ENCODE data around the gene PHF3. TPM values are rescaled to one million over a fixed set of nuclear protein-coding genes. Genes with fewer than 3 reads are reported as not detected.

Gene PHF3
- total RNA-seq, 5 donors from 2014 or later (not counting 1 experiment from before 2014, with no cell fraction given), result 78.5 to 110 (median 93.3) TPM

GRCh38 chr6:63672582-63673129 lies 37.1 kb downstream of the PHF3 start:
- Histone ChIP-seq H3K4me1 (ENCODE audit: control insufficient read depth in 1 of 2, extremely low read depth in 1 of 2, insufficient read depth in 2 of 2, low read length in 2 of 2) (peaks cover 5 to 8% of the 10 kb centered on the region in 2 experiments), H3K27ac (ENCODE audit: low read length) (no peak overlapping the region), H3K27me3 (replicated peaks in 1 of 2; ENCODE audit: control insufficient read depth in 2 of 2, extremely low read depth in 1 of 2, insufficient read depth in 2 of 2, low read length in 1 of 2) (no peaks in the 10 kb centered on the region), H3K36me3 (ENCODE audit: control insufficient read depth in 2 of 2, extremely low read depth in 1 of 2, insufficient read depth in 1 of 2, low read length in 1 of 2) (peaks cover 0 to 6% of the 10 kb centered on the region in 2 donors), H3K9me3 (no peaks in the 10 kb centered on the region), H3K4me3 (ENCODE audit: control insufficient read depth in 1 of 2, extremely low read depth in 1 of 2, low read length in 1 of 2) (no peak overlapping the region)
- Mint-ChIP-seq H3K27ac (no peak overlapping the region), H3K27me3 (no peaks in the 10 kb centered on the region), H3K4me3 (no peak overlapping the region), H3K4me1 (peaks cover 52 to 54% (median 53%) of the 10 kb centered on the region in 3 donors), H3K9me3 (no peaks in the 10 kb centered on the region), H3K36me3 (peaks cover 8% of the 10 kb centered on the region)
- no peak for DNase-seq
- ChIA-PET CTCF (interaction anchor here in 1 of 2 donors (0.8 kb wide), 1 partner anchor 92 kb away, joined by 3 read pairs; no protein-coding TSS in a partner anchor), POLR2A (interaction anchor here (0.6 to 0.7 kb wide), 3 partner anchors 10 to 97 kb away, joined by 3 read pairs; no protein-coding TSS in a partner anchor)
- WGBS (ENCODE audit: insufficient coverage), result no CpG with 5 or more reads among the region's 3 CpGs
- no peak for ATAC-seq (replicated peaks in 1 of 4)

GRCh38 chr6:63673692-63674091 lies 38.1 kb downstream of the PHF3 start:
- H3K27me3 Mint-ChIP-seq, result no peaks in the 10 kb centered on the region
- H3K4me3 Mint-ChIP-seq, result no peak overlapping the region
- H3K27ac ChIP-seq (ENCODE audit: low read length), result no peak overlapping the region
- H3K27me3 ChIP-seq (replicated peaks in 1 of 2; ENCODE audit: control insufficient read depth in 2 of 2, extremely low read depth in 1 of 2, insufficient read depth in 2 of 2, low read length in 1 of 2), result no peaks in the 10 kb centered on the region
- ATAC-seq (replicated peaks in 1 of 4), result no peak
- ChIA-PET POLR2A (interaction anchor here in 1 of 2 donors (0.6 kb wide), 2 partner anchors 9 to 40 kb away, joined by 3 to 4 read pairs; no protein-coding TSS in a partner anchor), CTCF (no interaction called here)
- peaks cover 45 to 53% (median 49%) of the 10 kb centered on the region in 3 donors for H3K4me1 Mint-ChIP-seq
- H3K4me1 ChIP-seq (ENCODE audit: control insufficient read depth in 1 of 2, extremely low read depth in 1 of 2, insufficient read depth in 2 of 2, low read length in 2 of 2), result peaks cover 4 to 5% of the 10 kb centered on the region in 2 experiments
- H3K36me3 Mint-ChIP-seq, result peaks cover 4% of the 10 kb centered on the region
- no peak for DNase-seq
- H3K4me3 ChIP-seq (ENCODE audit: control insufficient read depth in 1 of 2, extremely low read depth in 1 of 2, low read length in 1 of 2), result no peak overlapping the region
- H3K9me3 ChIP-seq, result no peaks in the 10 kb centered on the region
- H3K9me3 Mint-ChIP-seq, result no peaks in the 10 kb centered on the region
- no peak overlapping the region for H3K27ac Mint-ChIP-seq
- no CpG with 5 or more reads among the region's 2 CpGs for WGBS (ENCODE audit: insufficient coverage)
- peaks cover 0 to 6% of the 10 kb centered on the region in 2 donors for H3K36me3 ChIP-seq (ENCODE audit: control insufficient read depth in 2 of 2, extremely low read depth in 1 of 2, insufficient read depth in 1 of 2, low read length in 1 of 2)

GRCh38 chr6:63674635-63675034 lies 39.0 kb downstream of the PHF3 start:
- Histone ChIP-seq H3K4me1 (ENCODE audit: control insufficient read depth in 1 of 2, extremely low read depth in 1 of 2, insufficient read depth in 2 of 2, low read length in 2 of 2) (peaks cover 4 to 5% of the 10 kb centered on the region in 2 experiments), H3K4me3 (ENCODE audit: control insufficient read depth in 1 of 2, extremely low read depth in 1 of 2, low read length in 1 of 2) (no peak overlapping the region), H3K9me3 (no peaks in the 10 kb centered on the region), H3K27ac (ENCODE audit: low read length) (no peak overlapping the region), H3K27me3 (replicated peaks in 1 of 2; ENCODE audit: control insufficient read depth in 2 of 2, extremely low read depth in 1 of 2, insufficient read depth in 2 of 2, low read length in 1 of 2) (no peaks in the 10 kb centered on the region), H3K36me3 (ENCODE audit: control insufficient read depth in 2 of 2, extremely low read depth in 1 of 2, insufficient read depth in 1 of 2, low read length in 1 of 2) (peaks cover 0 to 6% of the 10 kb centered on the region in 2 donors)
- ChIA-PET CTCF (interaction anchor here in 1 of 2 donors (1.3 kb wide), 1 partner anchor 9 kb away, joined by 4 read pairs; no protein-coding TSS in a partner anchor), POLR2A (no interaction called here)
- H3K4me3 Mint-ChIP-seq, result no peak overlapping the region
- H3K9me3 Mint-ChIP-seq, result no peaks in the 10 kb centered on the region
- peaks cover 8% of the 10 kb centered on the region for H3K36me3 Mint-ChIP-seq
- no peak for ATAC-seq (replicated peaks in 1 of 4)
- no CpG with 5 or more reads among the region's 3 CpGs for WGBS (ENCODE audit: insufficient coverage)
- H3K27ac Mint-ChIP-seq, result no peak overlapping the region
- H3K27me3 Mint-ChIP-seq, result no peaks in the 10 kb centered on the region
- peaks cover 46 to 54% (median 49%) of the 10 kb centered on the region in 3 donors for H3K4me1 Mint-ChIP-seq
- no peak for DNase-seq

GRCh38 chr6:63675138-63675537 lies 39.5 kb downstream of the PHF3 start:
- H3K27me3 Mint-ChIP-seq, result no peaks in the 10 kb centered on the region
- Histone ChIP-seq H3K27me3 (replicated peaks in 1 of 2; ENCODE audit: control insufficient read depth in 2 of 2, extremely low read depth in 1 of 2, insufficient read depth in 2 of 2, low read length in 1 of 2) (no peaks in the 10 kb centered on the region), H3K4me1 (ENCODE audit: control insufficient read depth in 1 of 2, extremely low read depth in 1 of 2, insufficient read depth in 2 of 2, low read length in 2 of 2) (peaks cover 4 to 5% of the 10 kb centered on the region in 2 experiments), H3K9me3 (no peaks in the 10 kb centered on the region), H3K36me3 (ENCODE audit: control insufficient read depth in 2 of 2, extremely low read depth in 1 of 2, insufficient read depth in 1 of 2, low read length in 1 of 2) (peaks cover 0 to 6% of the 10 kb centered on the region in 2 donors), H3K4me3 (ENCODE audit: control insufficient read depth in 1 of 2, extremely low read depth in 1 of 2, low read length in 1 of 2) (no peak overlapping the region), H3K27ac (ENCODE audit: low read length) (no peak overlapping the region)
- peaks cover 46 to 55% (median 49%) of the 10 kb centered on the region in 3 donors for H3K4me1 Mint-ChIP-seq
- H3K36me3 Mint-ChIP-seq, result peaks cover 11% of the 10 kb centered on the region
- H3K27ac Mint-ChIP-seq, result no peak overlapping the region
- no peaks in the 10 kb centered on the region for H3K9me3 Mint-ChIP-seq
- ChIA-PET CTCF (interaction anchor here in 1 of 2 donors (1.3 kb wide), 1 partner anchor 8 kb away, joined by 4 read pairs; no protein-coding TSS in a partner anchor), POLR2A (no interaction called here)
- H3K4me3 Mint-ChIP-seq, result no peak overlapping the region
- WGBS (ENCODE audit: insufficient coverage), result no CpG with 5 or more reads among the region's 1 CpG
- ATAC-seq (replicated peaks in 1 of 4) (no peak), DNase-seq (no peak)

- no peaks in the 10 kb centered on the region for H3K9me3 ChIP-seq
- DNase-seq (no peak), ATAC-seq (replicated peaks in 1 of 4) (no peak)
- Mint-ChIP-seq H3K27me3 (no peaks in the 10 kb centered on the region), H3K4me3 (no peak overlapping the region), H3K9me3 (no peaks in the 10 kb centered on the region), H3K27ac (no peak overlapping the region), H3K36me3 (peaks cover 20% of the 10 kb centered on the region), H3K4me1 (peaks cover 46 to 54% (median 49%) of the 10 kb centered on the region in 3 donors)
- no peaks in the 10 kb centered on the region for H3K27me3 ChIP-seq (replicated peaks in 1 of 2; ENCODE audit: control insufficient read depth in 2 of 2, extremely low read depth in 1 of 2, insufficient read depth in 2 of 2, low read length in 1 of 2)
- H3K4me3 ChIP-seq (ENCODE audit: control insufficient read depth in 1 of 2, extremely low read depth in 1 of 2, low read length in 1 of 2), result no peak overlapping the region
- no peak overlapping the region for H3K27ac ChIP-seq (ENCODE audit: low read length)
- H3K36me3 ChIP-seq (ENCODE audit: control insufficient read depth in 2 of 2, extremely low read depth in 1 of 2, insufficient read depth in 1 of 2, low read length in 1 of 2), result peaks cover 0 to 6% of the 10 kb centered on the region in 2 donors
- ChIA-PET POLR2A (interaction anchor here in 1 of 2 donors (0.6 to 1.1 kb wide), 2 partner anchors 10 to 39 kb away, joined by 3 to 4 read pairs; no protein-coding TSS in a partner anchor), CTCF (no interaction called here)
- 92% methylated on average over 3 of the region's 3 CpGs for WGBS (ENCODE audit: insufficient coverage)
- H3K4me1 ChIP-seq (ENCODE audit: control insufficient read depth in 1 of 2, extremely low read depth in 1 of 2, insufficient read depth in 2 of 2, low read length in 2 of 2), result peaks cover 4 to 5% of the 10 kb centered on the region in 2 experiments
Measured at GRCh38 chr6:63676412-63677114, 41.0 kb downstream of the PHF3 start.

- DNase-seq (no peak), ATAC-seq (replicated peaks in 1 of 4) (no peak)
- peaks cover 4 to 5% of the 10 kb centered on the region in 2 experiments for H3K4me1 ChIP-seq (ENCODE audit: control insufficient read depth in 1 of 2, extremely low read depth in 1 of 2, insufficient read depth in 2 of 2, low read length in 2 of 2)
- H3K36me3 ChIP-seq (ENCODE audit: control insufficient read depth in 2 of 2, extremely low read depth in 1 of 2, insufficient read depth in 1 of 2, low read length in 1 of 2), result peaks cover 2 to 6% of the 10 kb centered on the region in 2 donors
- peaks cover 49 to 56% (median 50%) of the 10 kb centered on the region in 3 donors for H3K4me1 Mint-ChIP-seq
- no peaks in the 10 kb centered on the region for H3K9me3 ChIP-seq
- no CpG with 5 or more reads among the region's 1 CpG for WGBS (ENCODE audit: insufficient coverage)
- H3K36me3 Mint-ChIP-seq, result peaks cover 22% of the 10 kb centered on the region
- H3K27ac ChIP-seq (ENCODE audit: low read length), result no peak overlapping the region
- H3K27ac Mint-ChIP-seq, result no peak overlapping the region
- no peaks in the 10 kb centered on the region for H3K27me3 ChIP-seq (replicated peaks in 1 of 2; ENCODE audit: control insufficient read depth in 2 of 2, extremely low read depth in 1 of 2, insufficient read depth in 2 of 2, low read length in 1 of 2)
- H3K9me3 Mint-ChIP-seq, result no peaks in the 10 kb centered on the region
- ChIA-PET POLR2A (interaction anchor here in 1 of 2 donors (0.6 to 1.1 kb wide), 2 partner anchors 9 to 40 kb away, joined by 3 to 4 read pairs; no protein-coding TSS in a partner anchor), CTCF (no interaction called here)
- no peak overlapping the region for H3K4me3 Mint-ChIP-seq
- no peak overlapping the region for H3K4me3 ChIP-seq (ENCODE audit: control insufficient read depth in 1 of 2, extremely low read depth in 1 of 2, low read length in 1 of 2)
- H3K27me3 Mint-ChIP-seq, result no peaks in the 10 kb centered on the region
Measured at GRCh38 chr6:63677282-63677681, 41.7 kb downstream of the PHF3 start.

Measured in T-cell (primary cell).